Measurements from ENCODE around the gene TEX19.
"Not testable (repeated sequence)": the region's sequence is repeated elsewhere in the genome, so short reads cannot be mapped to it uniquely, and the experiment has no call there.

The TEX19 gene

GRCh38 chr17:82338858-82339633 is 20.0 kb upstream of the TEX19 start:
- DNase-seq (ENCODE audit: low read depth) = no peak

DNA sequence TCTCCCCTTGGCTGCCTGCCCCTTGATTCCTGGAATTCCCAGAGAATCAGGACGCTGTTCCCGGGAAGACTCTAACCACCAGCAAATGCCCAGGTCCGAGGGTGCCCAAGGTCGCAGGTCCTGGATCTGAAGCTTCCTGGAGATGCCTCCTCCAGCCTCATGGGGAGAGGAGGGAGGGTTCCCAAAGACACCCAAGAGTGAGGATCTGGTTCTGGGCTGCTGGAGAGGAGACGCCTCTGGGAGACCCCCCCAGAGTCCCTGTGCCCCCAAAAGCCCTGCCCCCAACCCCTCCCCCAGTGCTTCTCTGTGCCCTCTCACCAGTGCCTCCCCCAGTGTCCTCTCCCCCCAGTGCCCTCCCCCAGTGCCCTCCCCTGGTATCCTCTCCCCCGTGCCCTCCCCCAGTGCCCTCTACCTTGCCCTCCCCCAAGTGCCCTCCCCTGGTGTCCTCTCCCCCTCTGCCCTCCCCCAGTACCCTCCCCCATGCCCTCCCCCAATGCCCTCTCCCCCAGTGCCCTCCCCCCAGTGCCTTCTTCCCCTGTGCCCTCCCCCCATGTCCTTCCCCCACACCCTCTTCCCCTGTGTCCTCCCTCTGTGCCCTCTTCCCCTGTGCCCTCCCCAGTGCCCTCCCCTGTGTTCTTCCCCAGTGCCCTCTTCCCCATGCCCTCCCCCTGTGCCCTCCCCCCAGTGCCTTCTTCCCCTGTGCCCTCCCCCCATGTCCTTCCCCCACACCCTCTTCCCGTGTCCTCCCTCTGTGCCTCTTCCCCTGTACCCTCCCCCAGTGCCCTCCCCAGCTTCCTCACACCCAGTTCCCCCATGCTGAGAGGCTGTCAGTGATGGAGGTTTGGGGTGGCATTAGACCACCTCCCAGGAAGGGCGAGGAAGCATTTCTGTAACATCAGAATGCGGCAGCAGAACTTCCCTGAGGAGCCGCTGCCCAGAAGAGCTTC is 19.1 kb upstream of the TEX19 start:
- no peak for DNase-seq (ENCODE audit: low read depth)

- no peak for DNase-seq (ENCODE audit: low read depth)
Measured at GRCh38 chr17:82342361-82343079, 16.5 kb upstream of the TEX19 start.

- no peak for DNase-seq (ENCODE audit: low read depth)
Measured at GRCh38 chr17:82343560-82343959, 15.5 kb upstream of the TEX19 start.

DNA sequence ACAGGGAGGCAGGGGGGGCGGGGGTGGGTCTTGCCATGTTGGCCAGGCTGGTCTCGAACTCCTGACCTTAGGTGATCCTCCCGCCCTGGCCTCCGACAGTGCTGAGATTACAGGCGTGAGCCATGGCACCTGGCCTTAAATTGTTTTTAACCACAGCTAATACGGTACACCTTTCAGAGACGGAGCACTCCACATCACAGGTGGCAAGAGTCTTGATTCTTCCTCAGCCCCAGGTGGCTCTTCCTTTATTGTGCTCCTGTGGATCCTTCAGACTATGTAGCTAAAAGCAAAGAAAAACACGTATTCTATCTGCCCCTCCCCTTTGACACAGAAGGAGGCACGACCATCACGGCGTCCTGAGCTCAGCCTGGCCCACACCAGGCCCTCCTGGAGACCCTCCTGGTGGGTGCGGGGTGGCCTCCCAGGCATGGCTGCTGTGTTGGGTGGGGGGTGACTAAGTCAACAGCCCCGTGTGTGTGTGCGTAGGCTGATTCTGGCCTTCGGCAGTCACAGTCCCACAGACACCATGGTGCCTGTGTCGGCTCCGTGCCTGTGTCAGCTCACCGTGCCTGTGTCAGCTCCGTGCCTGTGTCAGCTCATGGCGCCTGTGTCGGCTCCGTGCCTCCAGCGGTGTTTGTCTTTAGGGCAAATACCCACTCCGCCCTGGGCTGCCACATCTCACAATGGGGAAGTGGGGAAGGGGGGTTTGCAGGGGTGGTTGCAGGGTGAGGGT is 14.7 kb upstream of the TEX19 start:
- no peak for DNase-seq (ENCODE audit: low read depth)

DNA sequence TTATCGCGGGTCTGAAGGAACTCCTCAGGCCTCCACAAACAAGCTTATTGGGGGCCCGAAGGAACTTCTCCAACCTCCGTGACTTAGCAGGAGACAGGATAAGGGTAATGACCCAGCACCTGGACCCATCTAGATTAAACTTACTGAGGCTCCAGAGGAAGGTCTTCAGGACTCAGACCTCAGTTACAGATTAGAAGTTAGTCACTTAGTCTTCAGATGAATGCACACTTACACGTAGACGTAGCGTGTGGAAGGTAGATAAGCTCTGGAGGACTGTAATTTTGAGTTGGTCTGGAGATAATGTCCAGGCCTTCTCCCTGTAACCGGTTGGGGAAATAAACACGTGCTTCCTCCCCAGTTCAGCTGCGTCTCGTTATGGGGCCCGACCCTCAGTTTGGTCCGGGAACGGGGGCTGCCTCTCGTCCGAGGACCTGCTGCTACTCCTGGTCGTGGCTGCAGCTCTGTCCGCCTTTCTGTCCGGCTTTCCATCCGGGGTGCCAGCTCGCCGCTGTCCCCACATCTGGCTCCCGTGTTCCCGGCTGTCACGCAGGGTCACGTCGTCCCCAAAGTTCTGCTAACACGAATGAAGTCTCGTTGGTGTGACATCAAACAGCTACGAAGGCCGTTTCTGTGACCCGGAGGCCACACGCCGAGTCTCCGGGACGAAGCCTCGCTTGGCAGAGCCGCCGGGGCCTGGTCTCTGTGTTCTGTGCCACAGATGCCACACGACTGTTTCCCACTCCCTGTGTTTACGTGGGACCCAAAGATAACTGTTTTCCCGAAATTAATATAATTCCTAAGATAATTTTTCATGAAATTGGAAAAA is 13.7 kb upstream of the TEX19 start:
- no peak for DNase-seq (ENCODE audit: low read depth)

DNA sequence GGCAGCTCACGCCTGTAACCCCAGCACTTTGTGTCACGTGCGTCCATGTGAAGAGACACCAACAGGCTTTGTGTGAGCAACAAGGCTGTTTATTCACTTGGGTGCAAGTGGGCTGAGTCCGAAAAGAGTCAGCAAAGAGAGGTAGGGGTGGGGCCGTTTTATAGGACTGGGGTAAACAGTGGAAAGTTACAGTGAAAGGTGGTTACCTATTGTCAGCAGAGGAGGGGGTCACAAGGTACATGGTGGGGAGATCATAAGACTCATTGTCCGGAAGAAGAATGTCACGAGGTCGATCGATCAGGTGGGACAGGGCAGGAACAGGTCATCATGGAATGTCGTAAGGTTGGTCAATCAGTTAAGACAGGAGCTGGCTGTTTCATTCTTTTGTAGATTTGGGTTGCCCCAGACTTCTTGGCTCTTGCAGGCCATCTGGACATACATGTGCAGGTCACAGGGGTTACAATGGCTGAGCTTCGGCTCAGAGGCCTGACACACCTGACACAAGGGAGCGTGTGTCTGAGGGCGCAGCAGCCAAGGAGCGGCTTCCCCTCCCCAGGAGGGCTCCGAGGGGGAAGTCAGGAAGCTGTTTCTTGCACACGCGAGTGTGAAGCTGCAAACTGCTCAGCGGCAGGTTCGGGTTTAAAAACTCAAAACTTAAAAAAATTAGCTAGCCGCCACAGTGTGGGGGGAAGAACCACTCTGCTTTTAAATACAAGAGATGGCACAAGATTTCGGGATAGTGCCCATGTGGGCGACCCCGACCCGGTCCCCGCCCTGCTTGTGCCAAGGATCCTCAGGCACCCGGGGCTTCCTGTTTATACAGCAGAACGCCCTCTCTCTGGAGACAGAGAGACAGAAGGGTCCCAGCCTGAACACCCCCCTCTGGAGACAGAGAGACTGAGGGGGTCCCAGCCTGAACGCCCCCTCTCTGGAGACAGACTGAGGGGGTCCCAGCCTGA is 12.4 kb upstream of the TEX19 start:
- no peak for DNase-seq (ENCODE audit: low read depth)

DNA sequence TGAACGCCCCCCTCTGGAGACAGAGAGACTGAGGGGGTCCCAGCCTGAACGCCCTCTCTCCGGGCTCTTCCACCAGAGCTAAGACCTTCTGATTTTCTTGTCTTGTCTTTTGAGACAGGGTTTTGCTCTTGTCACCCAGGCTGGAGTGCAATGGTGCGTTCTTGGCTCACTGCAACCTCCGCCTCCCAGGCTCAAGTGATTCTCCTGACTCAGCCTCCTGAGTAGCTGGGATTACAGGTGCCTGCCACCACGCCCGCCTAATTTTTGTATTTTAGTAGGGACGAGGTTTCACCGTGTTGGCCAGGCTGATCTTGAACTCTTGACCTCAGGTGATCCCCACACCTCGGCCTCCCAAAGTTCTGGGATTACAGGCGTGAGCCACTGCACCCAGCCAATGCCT is 11.1 kb upstream of the TEX19 start:
- not testable (repeated sequence) for DNase-seq (ENCODE audit: low read depth)

DNA sequence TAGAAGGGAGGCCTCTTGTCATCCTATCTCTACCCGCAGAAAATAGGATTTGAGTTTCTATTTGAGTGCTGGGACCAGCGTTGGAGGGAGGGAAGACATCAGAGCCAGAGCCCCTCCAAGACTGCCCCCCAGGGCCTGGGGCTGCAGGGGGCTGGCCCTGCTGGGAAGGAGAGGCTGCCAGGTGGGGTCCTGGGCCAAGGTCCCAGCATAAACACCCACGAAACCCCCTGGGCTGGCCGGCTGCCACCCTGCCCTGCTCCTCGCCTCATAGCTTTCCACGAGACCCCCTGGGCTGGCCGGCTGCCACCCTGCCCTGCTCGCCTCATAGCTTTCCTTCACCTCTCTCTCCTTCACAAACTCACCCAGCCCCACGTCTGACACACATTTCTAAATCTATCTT is 10.6 kb upstream of the TEX19 start:
- DNase-seq (ENCODE audit: low read depth) = no peak

DNA sequence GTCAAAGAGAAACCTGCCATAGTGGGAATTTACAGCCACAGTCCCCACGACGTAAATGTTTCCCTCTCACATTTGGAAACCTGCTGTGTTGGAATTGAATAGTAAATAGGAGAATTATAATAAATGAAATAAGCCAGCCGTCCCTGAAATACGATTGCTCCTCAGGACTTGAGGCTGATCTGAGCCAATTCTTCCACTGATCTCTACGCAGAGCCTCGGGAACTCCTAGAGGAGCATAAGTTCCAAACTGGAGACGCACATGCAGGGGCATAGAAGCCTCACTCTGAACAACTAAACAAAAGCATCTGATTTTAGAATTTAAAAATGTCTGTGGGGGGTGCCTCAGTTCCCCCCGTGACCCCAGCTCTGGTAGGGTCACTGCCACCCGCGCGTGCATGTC is 10.2 kb upstream of the TEX19 start:
- no peak for DNase-seq (ENCODE audit: low read depth)

- DNase-seq (ENCODE audit: low read depth) = no peak
Measured at GRCh38 chr17:82349287-82349701, 9.8 kb upstream of the TEX19 start.

DNA sequence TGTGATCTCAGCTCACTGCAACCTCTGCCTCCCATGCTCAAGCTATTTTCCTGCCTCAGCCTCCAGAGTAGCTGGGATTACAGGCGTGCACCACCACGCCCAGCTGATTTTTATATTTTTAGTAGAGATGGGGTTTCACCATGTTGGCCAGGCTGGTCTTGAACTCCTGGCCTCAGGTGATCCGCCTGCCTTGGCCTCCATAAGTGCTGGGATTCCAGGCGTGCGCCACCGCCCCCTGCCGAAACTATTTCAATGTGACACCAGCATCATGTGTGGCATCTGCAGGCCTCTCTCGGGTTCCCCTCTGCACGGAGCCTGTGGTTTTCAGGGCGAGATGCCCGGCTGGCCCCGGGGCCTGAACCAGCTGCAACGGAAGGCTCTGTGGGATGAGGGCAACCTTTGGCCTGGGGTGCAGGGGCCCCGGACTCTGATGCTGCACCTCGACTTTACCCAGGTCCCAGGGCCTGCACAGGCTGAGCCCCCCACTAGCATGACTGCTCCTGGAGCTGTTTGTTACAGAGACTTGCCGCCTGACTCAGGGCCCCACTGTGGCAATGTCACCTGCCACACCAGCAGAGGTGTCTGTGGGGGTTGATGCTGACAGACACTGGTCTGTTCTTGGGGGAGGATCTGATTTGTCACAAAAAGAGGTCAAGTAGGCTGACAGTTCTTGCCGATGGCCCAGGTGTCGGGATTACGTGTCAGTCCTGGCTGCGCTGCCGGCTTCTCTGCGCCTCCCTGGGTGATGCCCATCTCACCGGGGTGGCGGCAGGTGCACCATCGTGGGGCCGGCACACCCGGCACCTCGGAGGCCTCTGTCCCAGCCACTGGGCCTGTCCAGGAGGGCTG is 8.6 kb upstream of the TEX19 start:
- DNase-seq (ENCODE audit: low read depth) = no peak

DNA sequence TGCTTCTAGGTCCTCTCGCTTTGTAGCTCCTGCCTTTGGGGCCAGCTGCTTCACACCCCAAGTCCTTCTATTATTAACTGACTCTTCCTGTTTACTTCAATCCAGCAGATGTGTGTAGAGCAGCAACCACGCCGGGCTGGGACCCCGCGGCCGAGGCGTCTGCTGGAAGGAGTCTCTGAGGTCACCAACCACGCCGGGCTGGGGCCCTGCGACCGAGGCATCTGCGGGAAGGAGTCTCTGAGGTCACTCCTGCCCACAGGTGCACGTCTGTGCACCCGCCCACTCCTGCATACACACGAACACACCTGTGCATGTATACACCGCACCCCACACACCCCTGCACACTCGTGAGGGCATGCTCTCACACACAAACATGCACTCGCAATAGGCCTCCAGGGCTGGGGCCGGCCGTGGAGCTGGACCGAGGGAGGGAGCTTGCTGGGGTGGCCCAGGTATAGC is 7.8 kb upstream of the TEX19 start:
- DNase-seq (ENCODE audit: low read depth) = no peak

GRCh38 chr17:82351713-82352488 is 7.1 kb upstream of the TEX19 start:
- DNase-seq (ENCODE audit: low read depth) = peak; percentile 80

DNA sequence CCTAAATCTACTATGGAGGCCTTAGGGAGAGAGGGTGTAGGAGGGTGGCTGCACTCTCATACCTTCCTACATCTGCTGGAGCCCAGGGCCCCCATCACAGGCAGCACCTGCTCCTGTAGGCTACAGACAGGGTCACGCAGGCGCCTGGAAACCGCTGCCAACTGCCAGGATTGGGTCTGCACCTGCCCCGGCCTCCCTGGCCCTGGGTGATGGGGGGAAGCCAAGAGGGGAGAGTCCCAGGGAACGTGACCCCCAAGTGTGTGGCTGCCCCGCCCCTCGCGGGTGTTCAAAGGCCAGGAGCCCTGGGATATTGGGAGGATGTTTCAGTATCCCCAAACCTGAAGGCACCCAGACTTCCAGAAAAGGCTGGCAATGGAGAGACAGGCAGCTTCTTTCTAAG is 5.6 kb upstream of the TEX19 start:
- no peak for DNase-seq (ENCODE audit: low read depth)

DNA sequence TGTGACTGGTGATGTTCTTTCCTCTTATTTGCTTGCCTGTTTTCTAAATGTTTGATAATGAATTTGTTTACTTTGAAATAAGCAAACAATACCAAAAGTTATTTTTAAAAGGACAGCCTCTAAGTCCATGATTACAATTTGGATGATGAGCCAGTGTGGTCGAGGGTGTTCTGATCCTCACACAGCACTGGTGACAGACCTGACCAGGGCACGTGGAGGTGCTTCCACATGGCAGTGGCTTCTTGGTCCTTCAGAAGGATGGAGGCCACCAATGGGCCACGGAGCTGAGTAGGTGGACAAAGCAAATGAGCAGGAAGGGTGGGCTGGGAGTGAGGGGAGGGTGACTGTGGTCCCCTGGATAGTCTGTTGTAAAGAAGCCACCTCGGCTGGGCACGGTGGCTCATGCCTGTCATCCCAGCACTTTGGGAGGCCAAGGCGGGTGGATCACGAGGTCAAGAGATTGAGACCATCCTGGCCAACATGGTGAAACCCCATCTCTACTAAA is 4.2 kb upstream of the TEX19 start:
- no peak for DNase-seq (ENCODE audit: low read depth)

DNA sequence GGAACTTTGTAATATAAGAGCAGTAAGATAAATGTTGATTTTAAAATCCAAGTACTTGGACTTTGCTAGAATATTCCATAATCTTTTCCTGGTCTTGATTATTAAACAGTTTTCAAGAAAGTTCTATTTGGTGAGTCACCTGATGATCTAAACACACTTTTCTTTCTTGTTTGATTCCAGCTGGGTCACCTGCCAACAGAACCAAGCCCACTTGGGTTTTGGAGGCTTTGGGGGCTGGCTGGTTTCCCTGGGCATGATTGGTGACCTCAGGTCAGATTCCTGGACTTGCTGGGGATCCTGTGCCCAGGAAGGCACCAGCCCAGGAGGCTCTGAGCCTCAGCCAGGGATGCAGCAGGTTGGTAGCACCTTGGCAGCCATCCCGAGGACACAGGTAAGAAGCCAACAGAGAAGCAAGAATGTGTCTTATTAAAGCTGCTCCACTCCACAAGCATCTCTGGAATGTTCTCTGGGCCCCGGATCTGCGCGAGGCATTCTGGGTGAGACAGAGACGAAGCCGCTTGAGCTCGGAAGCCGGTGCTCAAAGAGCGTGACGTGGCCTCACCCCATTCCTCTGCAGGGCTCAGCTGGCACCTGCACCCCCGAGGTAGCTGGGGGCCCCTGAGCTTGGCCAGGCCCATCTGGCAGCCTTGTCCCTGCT is 3.1 kb upstream of the TEX19 start:
- DNase-seq (ENCODE audit: low read depth) = no peak
